IPS-18c (cell line): ENCODE measurements around the gene MBD3L4.

ENCODE experiments used
- H3K4me3 ChIP-seq: 2 replicates; pipeline ENCODE4 v1.7.0; 2013; ENCODE audit warnings: low read depth, mild to moderate bottlenecking, low read length, moderate library complexity; ENCODE audit not compliant: insufficient read depth
- H3K9me3 ChIP-seq: one replicate; pipeline ENCODE4 v1.6.1; 2013; ENCODE audit warnings: mild to moderate bottlenecking, low read length, moderate library complexity; ENCODE audit not compliant: control insufficient read depth, insufficient read depth

Gene MBD3L4

DNA sequence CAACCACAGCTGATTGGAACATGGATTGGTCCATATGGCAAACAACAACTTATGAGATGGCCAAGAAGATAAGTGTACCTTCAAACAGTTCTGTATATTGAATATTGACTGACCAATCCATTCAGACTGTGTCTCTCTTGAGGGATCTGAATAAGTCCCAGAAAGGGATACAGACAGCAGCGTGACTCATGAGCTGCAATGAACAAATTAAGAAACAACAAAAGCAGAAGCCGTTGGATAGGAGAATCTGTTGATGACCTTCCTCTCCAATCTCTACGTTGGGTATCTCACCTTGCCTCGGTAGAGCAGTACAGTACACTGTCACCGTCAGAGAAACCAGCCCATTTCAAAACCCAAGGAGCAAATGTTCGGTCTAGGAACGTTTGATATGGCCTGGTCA lies 40.0 kb downstream of the MBD3L4 start:
- H3K4me3 ChIP-seq: no peak overlapping the region
- peaks cover 8% of the 10 kb centered on the region for H3K9me3 ChIP-seq

DNA sequence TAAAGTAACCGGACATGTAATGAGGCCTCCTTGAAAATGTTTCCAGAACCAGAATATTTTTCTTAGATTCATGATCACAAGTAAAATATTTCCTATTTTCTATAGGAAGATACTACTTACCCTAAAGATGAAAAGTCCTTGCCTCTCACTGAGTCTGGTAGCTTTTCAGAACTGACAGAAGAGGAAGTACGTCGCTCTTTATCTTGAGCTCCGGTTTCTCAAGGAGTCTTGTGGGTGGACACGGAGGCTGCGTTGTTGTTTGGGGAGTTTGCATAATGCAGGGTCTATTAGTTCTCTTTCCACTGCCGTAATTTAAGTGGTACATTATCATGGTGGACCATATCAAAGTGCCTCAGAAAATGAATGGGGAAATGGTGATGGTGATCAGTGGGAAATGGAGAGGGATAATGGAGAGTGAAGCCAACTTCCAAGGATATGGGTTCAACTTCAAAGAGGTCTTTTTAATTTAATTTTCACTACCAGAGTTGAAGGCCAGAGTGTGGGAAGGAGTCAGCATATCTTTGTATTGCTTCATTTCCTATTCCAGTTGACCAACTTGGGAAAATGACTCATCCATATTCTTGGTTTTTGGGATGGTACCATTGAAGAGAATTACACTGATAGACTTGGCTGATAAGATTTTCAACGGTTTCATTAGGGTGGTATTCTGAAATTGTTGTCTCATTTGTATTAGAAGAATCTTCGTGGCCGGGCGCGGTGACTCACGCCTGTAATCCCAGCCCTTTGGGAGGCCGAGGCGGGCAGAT lies 42.1 kb downstream of the MBD3L4 start:
- peaks cover 6% of the 10 kb centered on the region for H3K9me3 ChIP-seq
- no peak overlapping the region for H3K4me3 ChIP-seq

DNA sequence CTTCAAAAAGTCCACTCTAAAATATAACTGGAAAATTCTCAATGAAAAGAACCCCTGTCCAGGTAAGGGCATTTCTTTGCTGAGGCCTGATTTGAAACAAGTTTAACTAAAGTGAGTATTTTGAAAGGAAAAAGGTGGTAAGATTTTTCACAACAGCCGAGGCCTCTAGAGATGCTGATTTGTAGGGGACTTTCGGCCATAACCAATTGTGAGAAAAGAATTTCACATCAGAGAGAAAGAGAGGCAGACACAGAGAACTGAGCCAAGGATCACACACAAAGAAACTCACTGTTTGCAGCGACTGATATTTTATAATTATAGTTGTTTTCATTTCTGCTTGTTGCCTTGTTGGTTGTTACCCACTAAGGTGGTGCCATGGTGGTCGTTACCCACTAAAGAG lies 43.2 kb downstream of the MBD3L4 start:
- H3K9me3 ChIP-seq: peaks cover 6% of the 10 kb centered on the region

DNA sequence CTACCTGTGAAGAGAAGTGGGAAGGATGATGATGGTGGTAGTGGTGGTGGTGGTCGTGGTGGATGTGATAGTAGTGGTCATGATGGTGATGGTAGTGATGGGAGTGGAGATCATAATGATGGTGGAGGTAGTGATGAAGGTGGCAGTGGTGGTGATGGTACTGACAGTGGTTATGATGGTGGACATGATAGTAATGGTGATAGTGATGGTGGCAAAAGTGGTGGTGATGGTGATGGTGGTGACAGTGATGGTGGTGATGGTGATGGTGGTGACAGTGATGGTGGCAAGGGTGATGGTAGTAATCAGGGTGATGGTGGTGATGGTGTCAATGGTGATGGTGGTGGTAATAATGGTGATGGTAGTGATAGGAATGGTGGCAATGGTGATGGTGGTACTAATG lies 44.9 kb downstream of the MBD3L4 start:
- H3K4me3 ChIP-seq: no peak overlapping the region

More for the DNA sequence above, 43.2 kb downstream of the MBD3L4 start:
- H3K4me3 ChIP-seq: no peak overlapping the region

DNA sequence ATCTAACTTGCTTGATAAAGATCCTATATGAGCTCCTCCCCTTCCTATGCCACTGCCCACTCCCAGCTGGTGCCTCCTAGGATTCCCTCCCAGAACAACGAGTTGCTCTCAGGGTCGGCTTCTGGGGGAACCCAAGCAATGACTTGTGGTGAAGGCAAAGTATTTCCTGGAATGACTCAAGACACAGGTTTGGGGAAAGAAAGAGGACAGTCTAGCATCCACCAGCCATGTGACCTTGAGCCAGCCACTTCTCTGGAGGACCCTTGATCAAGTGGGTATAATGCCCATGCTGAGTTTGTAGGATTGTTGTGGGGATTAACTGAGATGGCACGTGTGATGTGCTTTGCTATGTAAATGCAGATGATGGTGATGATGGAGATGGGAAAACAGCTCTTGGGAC lies 51.7 kb downstream of the MBD3L4 start:
- H3K9me3 ChIP-seq: peaks cover 11% of the 10 kb centered on the region

More for the DNA sequence above, 44.9 kb downstream of the MBD3L4 start:
- peaks cover 6% of the 10 kb centered on the region for H3K9me3 ChIP-seq

DNA sequence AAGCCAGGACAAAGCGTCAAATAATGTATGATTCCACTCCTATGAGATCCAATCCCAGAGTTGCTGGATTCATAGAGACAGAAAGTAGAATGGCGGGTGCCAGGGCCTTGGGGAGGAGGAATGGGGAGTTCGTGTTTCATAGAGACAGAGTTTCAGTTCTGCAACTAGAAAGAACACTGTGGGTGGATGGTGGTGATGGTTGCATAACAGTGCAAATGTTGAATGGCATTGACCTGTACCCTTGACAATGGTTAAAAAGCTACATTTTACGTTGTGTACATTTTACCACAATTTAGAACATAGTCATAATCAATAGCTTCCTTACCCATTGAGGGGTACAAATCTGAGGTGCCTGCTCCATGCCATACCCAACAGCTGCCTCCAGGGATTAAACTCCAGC lies 52.1 kb downstream of the MBD3L4 start:
- Histone ChIP-seq H3K9me3 (peaks cover 11% of the 10 kb centered on the region), H3K4me3 (no peak overlapping the region)

More for the DNA sequence above, 51.7 kb downstream of the MBD3L4 start:
- no peak overlapping the region for H3K4me3 ChIP-seq
